ENCODE data around the gene FYN. TPM values are rescaled to one million over a fixed set of nuclear protein-coding genes. Genes with fewer than 3 reads are reported as not detected.

Gene FYN
- polyA plus RNA-seq, 3 donors, result 88.4 to 149 (median 114) TPM

- Histone ChIP-seq H3K9ac (ENCODE audit: insufficient read depth, low read length, poor library complexity, severe bottlenecking) (no peak overlapping the region), H3K27me3 (ENCODE audit: control insufficient read depth in 2 of 2, insufficient read depth in 2 of 2, low read length in 2 of 2) (no peaks in the 10 kb centered on the region), H3K9me3 (replicated peaks in 1 of 2; ENCODE audit: control insufficient read depth in 1 of 2, insufficient read depth in 1 of 2, low read length in 2 of 2) (no peaks in the 10 kb centered on the region), H3K4me2 (replicated peaks; ENCODE audit: extremely low read depth, low read length, poor library complexity, severe bottlenecking) (no peak overlapping the region), H2AFZ (ENCODE audit: insufficient read depth, low read depth, low read length, poor library complexity, severe bottlenecking) (no peak overlapping the region), H4K20me1 (ENCODE audit: insufficient read depth, low read length) (peaks cover 100% of the 10 kb centered on the region), H3K79me2 (ENCODE audit: insufficient read depth, low read length) (peaks cover 16% of the 10 kb centered on the region), H3K27ac (ENCODE audit: low read depth in 1 of 2, low read length in 2 of 2) (no peak overlapping the region), H3K4me1 (ENCODE audit: control insufficient read depth in 1 of 2, insufficient read depth in 2 of 2, low read length in 2 of 2) (no peaks in the 10 kb centered on the region), H3K4me3 (replicated peaks in 1 of 3; ENCODE audit: low read depth in 2 of 3, low read length in 3 of 3) (no peak overlapping the region), H3K36me3 (replicated peaks in 1 of 2; ENCODE audit: control insufficient read depth in 1 of 2, insufficient read depth in 2 of 2, low read length in 2 of 2) (peaks cover 0 to 60% of the 10 kb centered on the region in 2 donors)
- intact Hi-C loops (cut with micrococcal nuclease), result no loop called here
- TF ChIP-seq CTCF (IDR thresholded peaks at IDR 0.05), result no peak
- no CpG with 5 or more reads among the region's 1 CpG for WGBS (ENCODE audit: insufficient coverage)
- peaks cover under 1% of the 10 kb centered on the region for H3K4me1 Mint-ChIP-seq
- H3K9me3 Mint-ChIP-seq, result no peaks in the 10 kb centered on the region
- H3K27me3 Mint-ChIP-seq (ENCODE audit: low read depth in 3 of 3), result peaks cover 0 to 2% (median 0%) of the 10 kb centered on the region in 3 donors
- no peak overlapping the region for H3K4me3 Mint-ChIP-seq
- H3K36me3 Mint-ChIP-seq, result peaks cover 52 to 56% of the 10 kb centered on the region in 2 donors
- no peak overlapping the region for H3K27ac Mint-ChIP-seq
- no peak for DNase-seq
These were observed 127.6 kb downstream of the FYN start for GRCh38 chr6:111745636-111746035.

- Mint-ChIP-seq H3K27ac (peak overlapping the region in 2 of 7 donors; percentile 7 to 16), H3K36me3 (peaks cover 52 to 56% of the 10 kb centered on the region in 2 donors), H3K9me3 (no peaks in the 10 kb centered on the region), H3K27me3 (ENCODE audit: low read depth in 3 of 3) (peaks cover 0 to 2% (median 0%) of the 10 kb centered on the region in 3 donors), H3K4me3 (no peak overlapping the region), H3K4me1 (peaks cover 4% of the 10 kb centered on the region)
- Histone ChIP-seq H3K36me3 (replicated peaks in 1 of 2; ENCODE audit: control insufficient read depth in 1 of 2, insufficient read depth in 2 of 2, low read length in 2 of 2) (peaks cover 0 to 63% of the 10 kb centered on the region in 2 donors), H3K4me2 (replicated peaks; ENCODE audit: extremely low read depth, low read length, poor library complexity, severe bottlenecking) (no peak overlapping the region), H4K20me1 (ENCODE audit: insufficient read depth, low read length) (peaks cover 100% of the 10 kb centered on the region), H3K27ac (ENCODE audit: low read depth in 1 of 2, low read length in 2 of 2) (no peak overlapping the region), H3K9ac (ENCODE audit: insufficient read depth, low read length, poor library complexity, severe bottlenecking) (no peak overlapping the region), H3K4me1 (ENCODE audit: control insufficient read depth in 1 of 2, insufficient read depth in 2 of 2, low read length in 2 of 2) (peaks cover 0 to 1% of the 10 kb centered on the region in 2 donors), H3K4me3 (replicated peaks in 1 of 3; ENCODE audit: low read depth in 2 of 3, low read length in 3 of 3) (no peak overlapping the region), H2AFZ (ENCODE audit: insufficient read depth, low read depth, low read length, poor library complexity, severe bottlenecking) (no peak overlapping the region), H3K79me2 (ENCODE audit: insufficient read depth, low read length) (peaks cover 16% of the 10 kb centered on the region), H3K9me3 (replicated peaks in 1 of 2; ENCODE audit: control insufficient read depth in 1 of 2, insufficient read depth in 1 of 2, low read length in 2 of 2) (no peaks in the 10 kb centered on the region), H3K27me3 (ENCODE audit: control insufficient read depth in 2 of 2, insufficient read depth in 2 of 2, low read length in 2 of 2) (no peaks in the 10 kb centered on the region)
- WGBS (ENCODE audit: insufficient coverage), result 100% methylated on average over 4 of the region's 4 CpGs
- DNase-seq, result no peak
- intact Hi-C loops (cut with micrococcal nuclease), result no loop called here
- TF ChIP-seq CTCF (IDR thresholded peaks at IDR 0.05), result no peak
These were observed 128.1 kb downstream of the FYN start for GRCh38 chr6:111745186-111745585.

Data from CD14-positive monocyte (primary cell).